DND-41 (cell line): ENCODE measurements around the gene CCNA2.

Experiments used
- ATAC-seq: fragments of 200-7000 bp; cut with Tn5 transposase; 3 replicates; pipeline ENCODE4 v1.9.1; 2021; ENCODE audit warnings: low read depth; ENCODE audit not compliant: insufficient read depth
- DNase-seq: peaks from one replicate; pipeline ENCODE4 v3.0.0-alpha.2; 2020
- H2AFZ ChIP-seq: 2 replicates; pipeline ENCODE4 v1.6.0; 2012; ENCODE audit warnings: low read depth, low read length
- H3K27ac ChIP-seq: 2 replicates; pipeline ENCODE4 v1.5.1; 2012; ENCODE audit warnings: low read length, inconsistent platforms
- H3K27me3 ChIP-seq: fragments of 200-600 bp; sonication (generic); 2 replicates; pipeline ENCODE4 v1.6.0; 2012; ENCODE audit warnings: low read length, mild to moderate bottlenecking, inconsistent platforms; ENCODE audit not compliant: insufficient read depth, poor library complexity
- H3K36me3 ChIP-seq: 2 replicates; pipeline ENCODE4 v1.5.1; 2012; ENCODE audit warnings: low read length, inconsistent platforms; ENCODE audit not compliant: insufficient read depth
- H3K4me1 ChIP-seq: 2 replicates; pipeline ENCODE4 v1.5.1; 2012; ENCODE audit warnings: mild to moderate bottlenecking, low read length; ENCODE audit not compliant: insufficient read depth
- H3K4me2 ChIP-seq: 2 replicates; pipeline ENCODE4 v1.6.0; 2012; ENCODE audit warnings: mild to moderate bottlenecking, moderate library complexity, low read length, inconsistent platforms; ENCODE audit not compliant: insufficient read depth
- H3K4me3 ChIP-seq, 2 experiments: fragments of 200-600 bp in 1 of 2; shearing (Covaris generic) in 1 of 2; 2 replicates each; pipeline ENCODE4 v1.5.1; 2012 to 2016; ENCODE audit warnings: inconsistent platforms in 2 of 2, low read length in 2 of 2, mild to moderate bottlenecking in 2 of 2, low read depth in 1 of 2, moderate library complexity in 1 of 2
- H3K79me2 ChIP-seq: 2 replicates; pipeline ENCODE4 v1.6.0; 2012; ENCODE audit warnings: low read length, inconsistent platforms; ENCODE audit not compliant: insufficient read depth
- H3K9ac ChIP-seq: 2 replicates; pipeline ENCODE4 v1.6.0; 2012; ENCODE audit warnings: low read depth, mild to moderate bottlenecking, inconsistent platforms, low read length, moderate library complexity
- H3K9me3 ChIP-seq: 2 replicates; pipeline ENCODE4 v1.5.1; 2012; ENCODE audit warnings: low read length, moderate library complexity, mild to moderate bottlenecking, inconsistent platforms; ENCODE audit not compliant: insufficient read depth, severe bottlenecking
- H4K20me1 ChIP-seq: 2 replicates; pipeline ENCODE4 v1.6.0; 2012; ENCODE audit warnings: low read length; ENCODE audit not compliant: insufficient read depth
- CTCF ChIP-seq: IDR thresholded peaks from 2 replicates; pipeline ENCODE4 v1.5.1; 2012; ENCODE audit warnings: borderline replicate concordance, low read length, moderate library complexity, mild to moderate bottlenecking; ENCODE audit not compliant: poor library complexity, severe bottlenecking; ENCODE audit errors: extremely low read depth
- EZH2 ChIP-seq: IDR thresholded peaks from 3 replicates; pipeline ENCODE4 v1.6.1; 2012; ENCODE audit warnings: borderline replicate concordance, low read depth, mild to moderate bottlenecking, moderate library complexity, low read length, inconsistent platforms; ENCODE audit not compliant: severe bottlenecking

Gene CCNA2

GRCh38 chr4:121799208-121799823, 24.4 kb downstream of the CCNA2 start:
- ATAC-seq (no peak), DNase-seq (no peak)
- Histone ChIP-seq H3K9me3 (no peaks in the 10 kb centered on the region), H4K20me1 (no peaks in the 10 kb centered on the region; the same call in 1 of the 2 replicates), H3K4me2 (peak overlapping the region; percentile 14), H2AFZ (peak overlapping the region; percentile 54), H3K4me3 (no peak overlapping the region), H3K27me3 (no peaks in the 10 kb centered on the region), H3K9ac (peak overlapping the region; percentile 91; the same call in 1 of the 2 replicates), H3K36me3 (peaks cover 22% of the 10 kb centered on the region), H3K79me2 (peaks cover 38% of the 10 kb centered on the region), H3K27ac (peak overlapping the region; percentile 95), H3K4me1 (peaks cover 84% of the 10 kb centered on the region)
- TF ChIP-seq EZH2 (no peak), CTCF (no peak)

- peak; percentile 12; the same call in 1 of the 3 replicates for ATAC-seq
- no peaks in the 10 kb centered on the region for H4K20me1 ChIP-seq
- peaks cover 64% of the 10 kb centered on the region for H3K4me1 ChIP-seq
- H3K9ac ChIP-seq, result peak overlapping the region; percentile 68
- H3K79me2 ChIP-seq, result peaks cover 8% of the 10 kb centered on the region
- H3K4me3 ChIP-seq, result no peak overlapping the region; a peak in 1 of 4 replicates
- no peaks in the 10 kb centered on the region for H3K9me3 ChIP-seq
- H3K27me3 ChIP-seq, result no peaks in the 10 kb centered on the region
- no peaks in the 10 kb centered on the region for H3K36me3 ChIP-seq
- TF ChIP-seq CTCF (no peak), EZH2 (no peak)
- H2AFZ ChIP-seq, result peak overlapping the region; percentile 76
- H3K27ac ChIP-seq, result peak overlapping the region; percentile 97
- H3K4me2 ChIP-seq, result peak overlapping the region; percentile 65; the same call in 1 of the 2 replicates
- no peak for DNase-seq
Observed at GRCh38 chr4:121796283-121796682, 27.4 kb downstream of the CCNA2 start.

- Histone ChIP-seq H3K27ac (peak overlapping the region; percentile 97), H3K9me3 (no peaks in the 10 kb centered on the region), H3K4me1 (peaks cover 51% of the 10 kb centered on the region), H3K9ac (peak overlapping the region; percentile 68), H3K36me3 (no peaks in the 10 kb centered on the region), H3K4me3 (no peak overlapping the region; a peak in 1 of 4 replicates), H4K20me1 (no peaks in the 10 kb centered on the region), H2AFZ (peak overlapping the region; percentile 76), H3K27me3 (no peaks in the 10 kb centered on the region), H3K79me2 (no peaks in the 10 kb centered on the region), H3K4me2 (peak overlapping the region; percentile 65)
- DNase-seq (no peak), ATAC-seq (no peak)
- no peak for TF ChIP-seq CTCF
- no peak for TF ChIP-seq EZH2
Observed at GRCh38 chr4:121794505-121795188, 29.0 kb downstream of the CCNA2 start.
